Right ventricle myocardium superior (tissue), 1 donor: ENCODE data around the gene PPM1M. TPM values are rescaled to one million over a fixed set of nuclear protein-coding genes. Genes with fewer than 3 reads are reported as not detected.
A peak's percentile ranks its signal among the peaks of the same experiment; 100 is the strongest.

Experiments used
- ATAC-seq: fragments of 200-7000 bp; cut with Tn5 transposase; one replicate; pipeline ENCODE4 v1.9.1; 2020; ENCODE audit warnings: mild to moderate bottlenecking; ENCODE audit not compliant: poor library complexity
- DNase-seq: peaks from one replicate; pipeline ENCODE4 v3.0.0-alpha.2; 2020
- intact Hi-C: fragments of 100-400 bp; cut with DNase I; formaldehyde crosslinking; loops from one replicate; pipeline ENCODE4 v1.11.2; 2022
- total RNA-seq: library from RNA; stranded (reverse); fragmentation: NEBNext Ultra II Directional; extraction: Animal tissue kit (Norgen Biotek cat#: 25700); gene quantifications from one replicate; pipeline ENCODE4 v1.2.1, GENCODE V29; 2021
- donor health status: DM: no; HTN: yes; CAD: no; lungs with severe emphysema.

Gene PPM1M
- total RNA-seq, 1 donor from 2014 or later = 8.4 TPM

GRCh38 chr3:52226229-52226817 is 19.2 kb upstream of the PPM1M start:
- ATAC-seq (no peak), DNase-seq (no peak)
- intact Hi-C loops = loop anchor here (5.0 kb wide), 1 partner anchor 116 kb away; no protein-coding TSS in a partner anchor

- intact Hi-C loops = loop anchor here (5.0 kb wide), 1 partner anchor 115 kb away; no protein-coding TSS in a partner anchor
- no peak for ATAC-seq
- no peak for DNase-seq
Measured at GRCh38 chr3:52227117-52227516, 18.4 kb upstream of the PPM1M start.

GRCh38 chr3:52227766-52228165 is 17.8 kb upstream of the PPM1M start:
- ATAC-seq = no peak
- DNase-seq = no peak
- intact Hi-C loops = loop anchor here (5.0 kb wide), 1 partner anchor 115 kb away; no protein-coding TSS in a partner anchor

GRCh38 chr3:52228266-52228665 is 17.3 kb upstream of the PPM1M start:
- intact Hi-C loops = loop anchor here (5.0 kb wide), 1 partner anchor 114 kb away; no protein-coding TSS in a partner anchor
- ATAC-seq (no peak), DNase-seq (no peak)

GRCh38 chr3:52228751-52229291 is 16.7 kb upstream of the PPM1M start:
- ATAC-seq (no peak), DNase-seq (no peak)
- intact Hi-C loops = loop anchor here (5.0 kb wide), 1 partner anchor 113 kb away; no protein-coding TSS in a partner anchor

- DNase-seq (no peak), ATAC-seq (no peak)
- intact Hi-C loops = loop anchor here (5.0 kb wide), 1 partner anchor 113 kb away; no protein-coding TSS in a partner anchor
Measured at GRCh38 chr3:52229656-52230055, 15.9 kb upstream of the PPM1M start.

GRCh38 chr3:52230461-52230860 is 15.1 kb upstream of the PPM1M start:
- intact Hi-C loops = no loop called here
- DNase-seq (no peak), ATAC-seq (no peak)

- no peak for ATAC-seq
- DNase-seq = no peak
- intact Hi-C loops = no loop called here
Measured at GRCh38 chr3:52230889-52231499, 14.6 kb upstream of the PPM1M start.

- peak; percentile 85 for DNase-seq
- peak; percentile 19 for ATAC-seq
- intact Hi-C loops = no loop called here
Measured at GRCh38 chr3:52231502-52232278, 13.9 kb upstream of the PPM1M start.

GRCh38 chr3:52232279-52233107 is 13.1 kb upstream of the PPM1M start:
- DNase-seq (no peak), ATAC-seq (no peak)
- intact Hi-C loops = no loop called here

- no peak for ATAC-seq
- no peak for DNase-seq
- intact Hi-C loops = no loop called here
Measured at GRCh38 chr3:52233108-52233591, 12.4 kb upstream of the PPM1M start.

GRCh38 chr3:52233968-52234367 is 11.6 kb upstream of the PPM1M start:
- intact Hi-C loops = no loop called here
- peak; percentile 43 for ATAC-seq
- peak; percentile 77 for DNase-seq

GRCh38 chr3:52234516-52235447 is 10.8 kb upstream of the PPM1M start:
- ATAC-seq = peak; percentile 32
- peak; percentile 63 for DNase-seq
- intact Hi-C loops = loop anchor here (5.0 kb wide), 1 partner anchor 43 kb away; the partner anchor contains the start of gene WDR82

- no peak for DNase-seq
- no peak for ATAC-seq
- intact Hi-C loops = loop anchor here (5.0 kb wide), 1 partner anchor 41 kb away; the partner anchor contains the start of gene WDR82
Measured at GRCh38 chr3:52236424-52236886, 9.1 kb upstream of the PPM1M start.

GRCh38 chr3:52237006-52237656 is 8.4 kb upstream of the PPM1M start:
- DNase-seq (no peak), ATAC-seq (no peak)
- intact Hi-C loops = loop anchor here (5.0 kb wide), 1 partner anchor 40 kb away; the partner anchor contains the start of gene WDR82

GRCh38 chr3:52237657-52238172 is 7.8 kb upstream of the PPM1M start:
- intact Hi-C loops = loop anchor here (5.0 kb wide), 1 partner anchor 40 kb away; the partner anchor contains the start of gene WDR82
- ATAC-seq = peak; percentile 57
- DNase-seq = peak; percentile 92
